ENCODE data around the gene ANXA8. TPM values are rescaled to one million over a fixed set of nuclear protein-coding genes. Genes with fewer than 3 reads are reported as not detected.

Gene ANXA8
- polyA plus RNA-seq, 1 donor from 2014 or later: not detected

- Histone ChIP-seq H2AFZ (ENCODE audit: low read depth, low read length) (no peak overlapping the region), H3K9me3 (ENCODE audit: low read length) (no peaks in the 10 kb centered on the region), H3K4me2 (ENCODE audit: low read length) (no peak overlapping the region), H3K79me2 (replicated peaks; ENCODE audit: insufficient read depth, low read length) (no peaks in the 10 kb centered on the region), H4K20me1 (ENCODE audit: insufficient read depth) (no peaks in the 10 kb centered on the region), H3F3A (ENCODE audit: insufficient read depth, low read length, poor library complexity, severe bottlenecking) (no peaks in the 10 kb centered on the region), H3K4me3 (ENCODE audit: low read length) (no peak overlapping the region), H3K36me3 (ENCODE audit: insufficient read depth, low read length) (no peaks in the 10 kb centered on the region), H3K9ac (ENCODE audit: low read length) (no peak overlapping the region), H3K27me3 (ENCODE audit: insufficient read depth, low read depth, low read length) (no peaks in the 10 kb centered on the region), H3K9me2 (ENCODE audit: insufficient read depth, low read length) (no peaks in the 10 kb centered on the region), H3K27ac (ENCODE audit: low read length) (no peak overlapping the region)
- TF ChIP-seq CTCF (IDR thresholded peaks at IDR 0.05; ENCODE audit: poor library complexity, severe bottlenecking): no peak
- no peak for TF ChIP-seq RAD21 (conservative IDR thresholded peaks at IDR 0.05)
- no peak for TF ChIP-seq POLR2AphosphoS5 (IDR thresholded peaks at IDR 0.05)
- TF ChIP-seq EP300 (conservative IDR thresholded peaks at IDR 0.05; ENCODE audit: poor library complexity, severe bottlenecking): no peak
- no peak for TF ChIP-seq EZH2 (IDR thresholded peaks at IDR 0.05; ENCODE audit: borderline replicate concordance, insufficient read depth, low read length, poor library complexity, severe bottlenecking)
- TF ChIP-seq TAF1 (IDR thresholded peaks at IDR 0.05; ENCODE audit: low read depth): no peak
- no peak for TF ChIP-seq REST (IDR thresholded peaks at IDR 0.05; ENCODE audit: borderline replicate concordance)
- no peak for TF ChIP-seq MXI1 (conservative IDR thresholded peaks at IDR 0.05; ENCODE audit: poor library complexity, severe bottlenecking)
- no peak for TF ChIP-seq SMC3 (conservative IDR thresholded peaks at IDR 0.05; ENCODE audit: poor library complexity)
Measured at GRCh38 chr10:47451998-47452494, 31.9 kb downstream of the ANXA8 start.

- Histone ChIP-seq H3K27me3 (ENCODE audit: insufficient read depth, low read depth, low read length) (no peaks in the 10 kb centered on the region), H3K4me3 (ENCODE audit: low read length) (no peak overlapping the region), H3K79me2 (replicated peaks; ENCODE audit: insufficient read depth, low read length) (no peaks in the 10 kb centered on the region), H3K4me2 (ENCODE audit: low read length) (no peak overlapping the region), H3K36me3 (ENCODE audit: insufficient read depth, low read length) (no peaks in the 10 kb centered on the region), H3K9me3 (ENCODE audit: low read length) (no peaks in the 10 kb centered on the region), H3F3A (ENCODE audit: insufficient read depth, low read length, poor library complexity, severe bottlenecking) (no peaks in the 10 kb centered on the region), H3K27ac (ENCODE audit: low read length) (no peak overlapping the region), H3K9me2 (ENCODE audit: insufficient read depth, low read length) (no peaks in the 10 kb centered on the region), H2AFZ (ENCODE audit: low read depth, low read length) (no peak overlapping the region), H3K9ac (ENCODE audit: low read length) (no peak overlapping the region), H4K20me1 (ENCODE audit: insufficient read depth) (no peaks in the 10 kb centered on the region)
- TF ChIP-seq RAD21 (conservative IDR thresholded peaks at IDR 0.05): no peak
- no peak for TF ChIP-seq SMC3 (conservative IDR thresholded peaks at IDR 0.05; ENCODE audit: poor library complexity)
- TF ChIP-seq REST (IDR thresholded peaks at IDR 0.05; ENCODE audit: borderline replicate concordance): no peak
- no peak for TF ChIP-seq EZH2 (IDR thresholded peaks at IDR 0.05; ENCODE audit: borderline replicate concordance, insufficient read depth, low read length, poor library complexity, severe bottlenecking)
- no peak for TF ChIP-seq POLR2AphosphoS5 (IDR thresholded peaks at IDR 0.05)
- TF ChIP-seq EP300 (conservative IDR thresholded peaks at IDR 0.05; ENCODE audit: poor library complexity, severe bottlenecking): no peak
- no peak for TF ChIP-seq CTCF (IDR thresholded peaks at IDR 0.05; ENCODE audit: poor library complexity, severe bottlenecking)
- TF ChIP-seq TAF1 (IDR thresholded peaks at IDR 0.05; ENCODE audit: low read depth): no peak
- TF ChIP-seq MXI1 (conservative IDR thresholded peaks at IDR 0.05; ENCODE audit: poor library complexity, severe bottlenecking): no peak
Measured at GRCh38 chr10:47451273-47451997, 32.5 kb downstream of the ANXA8 start.

Measured in neural cell (in vitro differentiated cells).